ENCODE results near the gene CCDC9B. TPM values are rescaled to one million over a fixed set of nuclear protein-coding genes. Genes with fewer than 3 reads are reported as not detected.

CCDC9B gene
- total RNA-seq (2014; rRNA removed; shearing (Covaris generic)) (16.9 and 19.6 TPM in 2 replicates), polyA plus RNA-seq (2016; fragmentation: Nextera tagmentation; extraction: Ambion mirVana) (28.8 and 33.1 TPM in 2 replicates)

GRCh38 chr15:40340740-40341400 lies at the start of gene CCDC9B:
Gene CCDC9B (minus strand): TSS chr15:40340939. CDS start chr15:40340819, 120 bp downstream.
- no peaks in the 10 kb centered on the region for H4K20me1 ChIP-seq (ENCODE audit: insufficient read depth)
- in situ Hi-C loops (cut with MboI) = no loop called here
- H3K9me3 ChIP-seq (ENCODE audit: low read depth) = no peaks in the 10 kb centered on the region
- 9 to 10% methylated on average over 17 of the region's 17 CpGs for WGBS, 2 experiments (ENCODE audit: low coverage in 1 of 2, low lambda C conversion rate in 2 of 2, missing lambda C conversion rate in 2 of 2)
- H3K27me3 ChIP-seq (replicated peaks; ENCODE audit: insufficient read depth) = no peaks in the 10 kb centered on the region
- H3K79me2 ChIP-seq (ENCODE audit: insufficient read depth) = peaks cover 29% of the 10 kb centered on the region
- peak within 1 kb of the TSS; percentile 96 for H3K9ac ChIP-seq
- peaks cover 57% of the 10 kb centered on the region for H3K4me1 ChIP-seq (ENCODE audit: insufficient read depth)
- TF ChIP-seq EZH2phosphoT487 (IDR thresholded peaks at IDR 0.05; ENCODE audit: insufficient read depth, low read depth) = no peak
- no peak for TF ChIP-seq EZH2 (IDR thresholded peaks at IDR 0.05; ENCODE audit: insufficient read depth, poor library complexity, severe bottlenecking)
- no peaks in the 10 kb centered on the region for H3K9me2 ChIP-seq (ENCODE audit: insufficient read depth)
- peaks cover 26% of the 10 kb centered on the region for H3F3A ChIP-seq (ENCODE audit: insufficient read depth)
- peak within 1 kb of the TSS; percentile 57 for H2AFZ ChIP-seq
- H3K4me2 ChIP-seq (ENCODE audit: unreplicated experiment) = peak within 1 kb of the TSS; percentile 90
- peak within 1 kb of the TSS; percentile 79 for H3K4me3 ChIP-seq
- peak; percentile 94 for DNase-seq
- H3K36me3 ChIP-seq (ENCODE audit: low read depth) = peaks cover 7% of the 10 kb centered on the region; the same call in 1 of the 2 replicates
- H3K27ac ChIP-seq = peak within 1 kb of the TSS; percentile 99

GRCh38 chr15:40389824-40390595 lies 49.3 kb upstream of the CCDC9B start:
- H3K36me3 ChIP-seq (ENCODE audit: low read depth) = peaks cover 56% of the 10 kb centered on the region

GRCh38 chr15:40388941-40389823 lies 48.4 kb upstream of the CCDC9B start:
- H3K9me3 ChIP-seq (ENCODE audit: low read depth) = no peaks in the 10 kb centered on the region
- no peak overlapping the region for H3K9ac ChIP-seq
- peaks cover 12% of the 10 kb centered on the region; the same call in 1 of the 2 replicates for H3F3A ChIP-seq (ENCODE audit: insufficient read depth)
- H2AFZ ChIP-seq = no peak overlapping the region
- no peaks in the 10 kb centered on the region for H3K27me3 ChIP-seq (replicated peaks; ENCODE audit: insufficient read depth)
- H3K4me2 ChIP-seq (ENCODE audit: unreplicated experiment) = no peak overlapping the region
- WGBS, 2 experiments (ENCODE audit: low coverage in 1 of 2, low lambda C conversion rate in 2 of 2, missing lambda C conversion rate in 2 of 2) = 95 to 96% methylated on average over 13 of the region's 13 CpGs
- no peak for DNase-seq
- no peak overlapping the region for H3K27ac ChIP-seq
- 0 out of 2 replicates have a peak, but pooled peaks cover 4% of the 10 kb centered on the region for H3K4me1 ChIP-seq (ENCODE audit: insufficient read depth)
- peaks cover 56% of the 10 kb centered on the region for H3K36me3 ChIP-seq (ENCODE audit: low read depth)
- TF ChIP-seq EZH2phosphoT487 (IDR thresholded peaks at IDR 0.05; ENCODE audit: insufficient read depth, low read depth) = no peak
- TF ChIP-seq EZH2 (IDR thresholded peaks at IDR 0.05; ENCODE audit: insufficient read depth, poor library complexity, severe bottlenecking) = no peak
- in situ Hi-C loops (cut with MboI) = no loop called here
- H4K20me1 ChIP-seq (ENCODE audit: insufficient read depth) = no peaks in the 10 kb centered on the region
- no peak overlapping the region for H3K4me3 ChIP-seq
- H3K9me2 ChIP-seq (ENCODE audit: insufficient read depth) = no peaks in the 10 kb centered on the region
- peaks cover 28% of the 10 kb centered on the region for H3K79me2 ChIP-seq (ENCODE audit: insufficient read depth)

More at GRCh38 chr15:40389824-40390595, 49.3 kb upstream of the CCDC9B start:
- Histone ChIP-seq H4K20me1 (ENCODE audit: insufficient read depth) (no peaks in the 10 kb centered on the region), H3K4me2 (ENCODE audit: unreplicated experiment) (no peak overlapping the region), H3K27ac (no peak overlapping the region), H3K27me3 (replicated peaks; ENCODE audit: insufficient read depth) (no peaks in the 10 kb centered on the region), H3K4me1 (ENCODE audit: insufficient read depth) (0 out of 2 replicates have a peak, but pooled peaks cover 4% of the 10 kb centered on the region), H3K79me2 (ENCODE audit: insufficient read depth) (peaks cover 19% of the 10 kb centered on the region), H2AFZ (no peak overlapping the region), H3K9me2 (ENCODE audit: insufficient read depth) (no peaks in the 10 kb centered on the region), H3F3A (ENCODE audit: insufficient read depth) (peaks cover 12% of the 10 kb centered on the region; the same call in 1 of the 2 replicates), H3K9ac (no peak overlapping the region), H3K4me3 (no peak overlapping the region), H3K9me3 (ENCODE audit: low read depth) (no peaks in the 10 kb centered on the region)
- in situ Hi-C loops (cut with MboI) = no loop called here
- WGBS, 2 experiments (ENCODE audit: low coverage in 1 of 2, low lambda C conversion rate in 2 of 2, missing lambda C conversion rate in 2 of 2) = 97 to 100% methylated on average over 2 of the region's 2 CpGs
- no peak for TF ChIP-seq EZH2 (IDR thresholded peaks at IDR 0.05; ENCODE audit: insufficient read depth, poor library complexity, severe bottlenecking)
- DNase-seq = peak; percentile 13

GRCh38 chr15:40386480-40386879 lies 45.7 kb upstream of the CCDC9B start:
- Histone ChIP-seq H3K79me2 (ENCODE audit: insufficient read depth) (peaks cover 42% of the 10 kb centered on the region), H3K9me2 (ENCODE audit: insufficient read depth) (no peaks in the 10 kb centered on the region), H3K9me3 (ENCODE audit: low read depth) (no peaks in the 10 kb centered on the region), H3K9ac (no peak overlapping the region), H3K4me1 (ENCODE audit: insufficient read depth) (peaks cover 17% of the 10 kb centered on the region; the same call in 1 of the 2 replicates), H4K20me1 (ENCODE audit: insufficient read depth) (no peaks in the 10 kb centered on the region), H3K36me3 (ENCODE audit: low read depth) (peaks cover 34% of the 10 kb centered on the region), H3F3A (ENCODE audit: insufficient read depth) (peaks cover 12% of the 10 kb centered on the region; the same call in 1 of the 2 replicates), H3K27me3 (replicated peaks; ENCODE audit: insufficient read depth) (no peaks in the 10 kb centered on the region), H3K4me2 (ENCODE audit: unreplicated experiment) (no peak overlapping the region), H3K27ac (no peak overlapping the region), H3K4me3 (no peak overlapping the region), H2AFZ (no peak overlapping the region)
- TF ChIP-seq EZH2 (IDR thresholded peaks at IDR 0.05; ENCODE audit: insufficient read depth, poor library complexity, severe bottlenecking) = no peak
- TF ChIP-seq EZH2phosphoT487 (IDR thresholded peaks at IDR 0.05; ENCODE audit: insufficient read depth, low read depth) = no peak
- in situ Hi-C loops (cut with MboI) = no loop called here
- WGBS, 2 experiments (ENCODE audit: low coverage in 1 of 2, low lambda C conversion rate in 2 of 2, missing lambda C conversion rate in 2 of 2) = 99 to 100% methylated on average over 3 of the region's 3 CpGs
- DNase-seq = no peak

All from GM23248 (cell line).